Hindlimb muscle (tissue), 1 donor: ENCODE data around the gene TXNRD2. TPM values are rescaled to one million over a fixed set of nuclear protein-coding genes. Genes with fewer than 3 reads are reported as not detected.
A peak's percentile ranks its signal among the peaks of the same experiment; 100 is the strongest.

Source experiments
- DNase-seq: peaks from one replicate; pipeline ENCODE4 v3.0.0-alpha.2; 2013
- polyA plus RNA-seq: library from polyadenylated mRNA; unstranded; fragments of 120-200 nt; gene quantifications from one replicate; pipeline ENCODE4 v1.2.1, GENCODE V29; 2013; ENCODE audit not compliant: insufficient read length

Gene TXNRD2
- polyA plus RNA-seq, 1 donor = 22.9 TPM

- no peak for DNase-seq
Observed at GRCh38 chr22:19966908-19967750, 25.5 kb upstream of the TXNRD2 start.

GRCh38 chr22:19965771-19966709 lies 24.4 kb upstream of the TXNRD2 start:
- no peak for DNase-seq

GRCh38 chr22:19964701-19965386 lies 23.2 kb upstream of the TXNRD2 start:
- no peak for DNase-seq

GRCh38 chr22:19963863-19964642 lies 22.4 kb upstream of the TXNRD2 start:
- no peak for DNase-seq

- DNase-seq = no peak
Observed at GRCh38 chr22:19962909-19963806, 21.5 kb upstream of the TXNRD2 start.

- no peak for DNase-seq
Observed at GRCh38 chr22:19962246-19962908, 20.8 kb upstream of the TXNRD2 start.

- no peak for DNase-seq
Observed at GRCh38 chr22:19961868-19962245, 20.2 kb upstream of the TXNRD2 start.

GRCh38 chr22:19961201-19961580 lies 19.6 kb upstream of the TXNRD2 start:
- no peak for DNase-seq

- DNase-seq = no peak
Observed at GRCh38 chr22:19960491-19961200, 19.0 kb upstream of the TXNRD2 start.

GRCh38 chr22:19959587-19960490 lies 18.2 kb upstream of the TXNRD2 start:
- DNase-seq = no peak

GRCh38 chr22:19959043-19959586 lies 17.5 kb upstream of the TXNRD2 start:
- peak; percentile 83 for DNase-seq

- DNase-seq = no peak
Observed at GRCh38 chr22:19958083-19959042, 16.7 kb upstream of the TXNRD2 start.

- no peak for DNase-seq
Observed at GRCh38 chr22:19957445-19957844, 15.8 kb upstream of the TXNRD2 start.

- no peak for DNase-seq
Observed at GRCh38 chr22:19955241-19956128, 13.9 kb upstream of the TXNRD2 start.

- DNase-seq = no peak
Observed at GRCh38 chr22:19951346-19951745, 9.7 kb upstream of the TXNRD2 start.
